IgD-negative memory B cell (primary cell): Measurements from ENCODE around the gene STAB2. TPM values are rescaled to one million over a fixed set of nuclear protein-coding genes. Genes with fewer than 3 reads are reported as not detected.

Experiments used
- H3K27ac Mint-ChIP-seq, 3 donors: one replicate each; pipeline ENCODE4 v1.8.0; 2020 to 2022; ENCODE audit warnings: mild to moderate bottlenecking in 3 of 3, mixed read lengths in 3 of 3, moderate library complexity in 1 of 3
- H3K27me3 Mint-ChIP-seq: one replicate; pipeline ENCODE4 v1.8.0; 2021; ENCODE audit warnings: mixed read lengths
- H3K36me3 Mint-ChIP-seq: one replicate; pipeline ENCODE4 v1.8.0; 2020; ENCODE audit warnings: mild to moderate bottlenecking, mixed read lengths
- H3K4me1 Mint-ChIP-seq, 3 donors: one replicate each; pipeline ENCODE4 v1.8.0; 2020 to 2022; ENCODE audit warnings: mixed read lengths in 3 of 3, mild to moderate bottlenecking in 1 of 3
- H3K4me3 Mint-ChIP-seq, 4 donors: one replicate each; pipeline ENCODE4 v1.8.0; 2020 to 2022; ENCODE audit warnings: mild to moderate bottlenecking in 4 of 4, mixed read lengths in 4 of 4, moderate library complexity in 3 of 4
- H3K9me3 Mint-ChIP-seq, 3 donors: one replicate each; pipeline ENCODE4 v1.8.0; 2020 to 2021; ENCODE audit warnings: mixed read lengths in 3 of 3, mild to moderate bottlenecking in 1 of 3
- polyA plus RNA-seq: library from polyadenylated mRNA; unstranded; fragments of 300-500 nt; fragmentation: Illumina TruSeq; gene quantifications from one replicate; pipeline ENCODE4 v1.2.3, GENCODE V29; 2021

Gene STAB2
- polyA plus RNA-seq, 1 donor from 2014 or later: not detected

DNA sequence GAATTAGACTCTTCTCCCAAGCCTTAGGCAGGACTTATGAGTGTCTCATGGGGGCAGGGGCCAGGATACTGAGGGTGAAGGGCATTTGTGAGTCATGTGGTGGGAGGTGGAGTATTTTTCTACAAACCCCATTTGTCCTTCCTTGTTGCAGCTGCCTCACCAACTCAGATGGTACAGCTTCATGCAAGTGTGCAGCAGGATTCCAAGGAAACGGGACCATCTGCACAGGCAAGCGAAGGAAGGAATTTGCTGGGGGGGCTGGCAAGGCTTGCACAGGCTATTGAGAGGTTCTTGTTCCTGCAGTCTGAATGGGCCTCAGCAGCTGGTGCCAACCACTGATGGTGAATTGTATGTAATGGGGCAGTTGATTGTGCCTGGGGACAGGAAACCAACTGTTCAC, 125.1 kb downstream of the STAB2 start:
- H3K27ac Mint-ChIP-seq: no peak overlapping the region
- peaks cover 0 to 2% (median 0%) of the 10 kb centered on the region in 3 donors for H3K4me1 Mint-ChIP-seq
- H3K9me3 Mint-ChIP-seq: no peaks in the 10 kb centered on the region
- H3K4me3 Mint-ChIP-seq: no peak overlapping the region
- H3K27me3 Mint-ChIP-seq: peaks cover 22% of the 10 kb centered on the region
- H3K36me3 Mint-ChIP-seq: no peaks in the 10 kb centered on the region

DNA sequence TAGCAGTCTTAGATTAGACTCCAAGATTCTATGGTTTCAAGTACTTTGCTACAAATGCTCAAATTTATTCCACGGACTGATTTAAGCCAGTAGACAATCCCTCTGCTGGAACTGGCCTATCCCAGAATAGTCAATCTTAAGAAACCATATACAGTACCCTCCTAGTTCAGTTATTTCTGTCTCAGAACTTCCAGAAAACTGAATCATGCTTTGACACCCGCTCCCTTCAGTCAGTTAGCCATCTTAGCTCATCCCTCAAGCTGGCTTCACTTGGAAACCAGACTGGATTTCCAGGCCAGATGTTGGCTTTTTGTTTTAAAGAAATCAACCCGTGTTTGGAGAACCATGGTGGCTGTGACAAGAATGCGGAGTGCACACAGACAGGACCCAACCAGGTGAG, 128.4 kb downstream of the STAB2 start:
- H3K9me3 Mint-ChIP-seq: no peaks in the 10 kb centered on the region
- H3K27me3 Mint-ChIP-seq: peaks cover 11% of the 10 kb centered on the region
- no peaks in the 10 kb centered on the region for H3K36me3 Mint-ChIP-seq
- peaks cover 0 to 2% (median 0%) of the 10 kb centered on the region in 3 donors for H3K4me1 Mint-ChIP-seq
- no peak overlapping the region for H3K27ac Mint-ChIP-seq
- no peak overlapping the region for H3K4me3 Mint-ChIP-seq

DNA sequence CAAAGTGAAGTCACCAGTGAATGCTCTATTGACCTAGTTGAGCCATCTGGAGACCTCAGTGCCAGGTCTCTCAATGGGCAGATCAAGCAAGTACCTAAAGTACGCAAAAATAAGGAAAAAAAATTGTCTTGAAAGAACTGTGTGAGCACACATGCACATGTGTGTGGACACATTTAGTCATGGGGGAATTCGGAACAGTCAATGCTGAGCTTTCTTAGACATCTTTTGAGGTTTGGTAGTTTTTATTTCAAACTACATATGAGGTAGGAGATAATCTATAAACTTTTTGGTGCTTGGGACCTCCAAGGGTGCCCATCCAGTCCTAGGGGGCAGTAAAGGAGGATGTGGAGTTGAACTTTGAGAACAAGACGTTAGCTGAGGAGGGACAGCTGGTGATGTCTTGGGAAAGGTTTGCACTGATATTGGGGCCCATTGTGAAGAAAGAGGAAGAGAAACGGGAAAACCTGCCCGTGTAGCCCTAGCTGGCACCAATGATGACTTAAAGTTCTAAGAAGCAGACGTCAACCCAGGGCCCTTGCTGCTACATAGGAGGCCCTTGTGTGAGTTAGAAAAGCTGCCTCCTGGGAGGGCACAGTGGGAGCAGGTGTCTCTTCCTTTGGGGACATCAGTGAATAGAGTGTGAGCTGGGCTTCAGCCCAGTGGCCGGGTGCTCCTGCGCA, 129.6 kb downstream of the STAB2 start:
- Mint-ChIP-seq H3K9me3 (no peaks in the 10 kb centered on the region), H3K4me1 (peaks cover 0 to 2% (median 0%) of the 10 kb centered on the region in 3 donors), H3K27me3 (peaks cover 8% of the 10 kb centered on the region), H3K27ac (no peak overlapping the region), H3K36me3 (no peaks in the 10 kb centered on the region), H3K4me3 (no peak overlapping the region)

DNA sequence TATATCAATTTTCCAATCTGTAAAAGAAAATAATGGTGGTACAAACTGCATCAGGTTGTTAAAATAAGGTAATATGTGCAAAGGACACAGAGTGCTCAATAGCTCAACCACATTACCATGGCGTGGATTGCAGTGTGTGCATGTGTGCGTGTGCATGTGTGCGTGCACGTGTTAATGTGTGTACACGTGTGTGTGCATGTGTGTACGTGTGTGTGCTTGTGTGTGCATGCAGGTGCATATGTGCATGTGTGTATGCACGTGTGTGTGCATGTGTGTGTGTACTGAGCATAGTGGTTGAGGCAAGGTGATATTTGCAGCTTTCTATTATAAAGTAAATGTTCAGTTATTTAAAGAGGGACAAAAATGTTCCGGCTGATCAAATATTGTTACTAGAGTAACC, 138.3 kb downstream of the STAB2 start:
- H3K4me1 Mint-ChIP-seq: no peaks in the 10 kb centered on the region
- no peak overlapping the region for H3K4me3 Mint-ChIP-seq
- H3K27me3 Mint-ChIP-seq: peaks cover 3% of the 10 kb centered on the region
- no peaks in the 10 kb centered on the region for H3K9me3 Mint-ChIP-seq
- H3K36me3 Mint-ChIP-seq: no peaks in the 10 kb centered on the region
- H3K27ac Mint-ChIP-seq: no peak overlapping the region

DNA sequence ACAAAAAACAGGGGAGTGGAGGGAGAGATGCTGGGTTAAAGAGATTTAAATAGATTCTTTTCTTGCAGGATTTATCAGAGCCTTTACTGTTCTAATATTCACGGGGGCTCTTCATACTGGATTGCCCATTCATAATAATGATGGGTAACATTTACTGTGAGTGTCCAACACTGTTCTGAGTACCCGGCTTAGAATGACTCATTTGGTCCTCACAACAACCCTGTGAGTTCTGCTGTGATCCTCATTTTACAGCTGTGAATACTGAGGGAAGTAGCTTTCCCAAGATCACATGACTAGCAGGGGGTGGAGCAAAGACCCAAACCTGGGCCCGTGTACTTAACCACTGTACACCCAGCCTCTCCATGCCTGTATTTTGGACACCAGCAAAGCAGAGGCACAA, 140.6 kb downstream of the STAB2 start:
- Mint-ChIP-seq H3K36me3 (no peaks in the 10 kb centered on the region), H3K27ac (no peak overlapping the region), H3K4me3 (no peak overlapping the region), H3K4me1 (no peaks in the 10 kb centered on the region), H3K9me3 (peaks cover 2 to 9% (median 9%) of the 10 kb centered on the region in 3 donors), H3K27me3 (peaks cover 1% of the 10 kb centered on the region)

DNA sequence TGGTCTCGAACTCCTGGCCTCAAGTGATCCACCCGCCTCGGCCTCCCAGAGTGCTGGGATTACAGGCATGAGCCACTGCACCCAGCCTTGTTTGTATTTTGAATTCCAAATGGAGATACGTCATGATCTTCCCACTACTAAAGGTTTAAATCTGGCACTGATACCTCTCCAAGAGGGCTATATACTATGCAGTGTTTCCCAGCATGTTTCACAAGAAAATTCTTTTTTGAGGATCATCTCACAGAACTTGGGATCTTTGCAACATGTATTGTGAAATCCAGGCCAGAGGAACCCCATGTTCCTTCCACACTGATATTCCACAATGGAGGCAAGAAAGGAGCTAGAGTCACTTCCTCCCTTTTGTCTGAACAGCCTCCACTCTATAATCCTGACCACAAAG, 141.2 kb downstream of the STAB2 start:
- H3K36me3 Mint-ChIP-seq: no peaks in the 10 kb centered on the region
- no peaks in the 10 kb centered on the region for H3K4me1 Mint-ChIP-seq
- peaks cover 1% of the 10 kb centered on the region for H3K27me3 Mint-ChIP-seq
- no peak overlapping the region for H3K4me3 Mint-ChIP-seq
- peaks cover 2 to 9% (median 9%) of the 10 kb centered on the region in 3 donors for H3K9me3 Mint-ChIP-seq
- no peak overlapping the region for H3K27ac Mint-ChIP-seq

DNA sequence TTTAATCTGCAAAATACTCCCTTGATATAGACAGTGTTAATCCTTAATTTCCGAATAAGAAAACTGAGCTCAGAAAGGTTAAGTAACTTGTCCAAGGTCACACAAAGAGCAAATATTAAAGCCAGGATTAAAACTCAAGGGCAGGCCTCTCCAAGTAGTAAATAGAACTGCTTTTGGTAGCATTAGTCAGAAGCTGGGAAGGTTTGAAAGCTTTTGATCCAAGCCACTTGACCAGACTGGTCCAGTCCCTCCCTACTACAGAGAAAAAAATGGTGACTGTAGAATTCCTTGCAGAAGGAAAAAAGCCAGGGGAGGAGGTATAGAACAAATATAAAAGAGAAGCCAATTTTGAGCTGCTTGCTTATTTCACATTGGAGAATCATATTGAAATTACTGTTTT, 142.4 kb downstream of the STAB2 start:
- Mint-ChIP-seq H3K27me3 (peaks cover 1% of the 10 kb centered on the region), H3K4me3 (no peak overlapping the region), H3K4me1 (peaks cover 0 to 3% (median 0%) of the 10 kb centered on the region in 3 donors), H3K9me3 (peaks cover 2 to 9% (median 9%) of the 10 kb centered on the region in 3 donors), H3K27ac (no peak overlapping the region), H3K36me3 (no peaks in the 10 kb centered on the region)

DNA sequence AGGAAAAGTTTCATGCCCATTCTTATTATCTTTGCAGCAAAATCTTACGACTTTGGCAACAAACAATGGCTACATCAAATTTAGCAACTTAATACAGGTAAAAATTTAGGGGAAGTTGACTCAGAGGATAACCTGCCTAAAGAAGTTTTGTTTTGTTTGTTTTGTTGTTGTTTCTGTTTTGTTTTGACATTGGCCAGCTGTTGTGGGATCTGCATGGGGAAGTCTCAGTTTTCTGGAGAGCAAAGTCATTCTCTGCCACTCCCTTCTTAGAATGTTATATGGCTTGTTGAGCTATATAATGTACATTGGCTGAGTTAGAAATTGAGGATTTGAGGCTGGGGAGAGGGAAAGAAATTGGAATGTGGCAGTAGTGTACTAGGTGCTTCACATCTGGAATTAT, 144.5 kb downstream of the STAB2 start:
- H3K36me3 Mint-ChIP-seq: no peaks in the 10 kb centered on the region
- H3K4me1 Mint-ChIP-seq: peaks cover 0 to 3% (median 0%) of the 10 kb centered on the region in 3 donors
- H3K9me3 Mint-ChIP-seq: peaks cover 2 to 9% (median 9%) of the 10 kb centered on the region in 3 donors
- no peak overlapping the region for H3K4me3 Mint-ChIP-seq
- H3K27ac Mint-ChIP-seq: no peak overlapping the region
- peaks cover 4% of the 10 kb centered on the region for H3K27me3 Mint-ChIP-seq

DNA sequence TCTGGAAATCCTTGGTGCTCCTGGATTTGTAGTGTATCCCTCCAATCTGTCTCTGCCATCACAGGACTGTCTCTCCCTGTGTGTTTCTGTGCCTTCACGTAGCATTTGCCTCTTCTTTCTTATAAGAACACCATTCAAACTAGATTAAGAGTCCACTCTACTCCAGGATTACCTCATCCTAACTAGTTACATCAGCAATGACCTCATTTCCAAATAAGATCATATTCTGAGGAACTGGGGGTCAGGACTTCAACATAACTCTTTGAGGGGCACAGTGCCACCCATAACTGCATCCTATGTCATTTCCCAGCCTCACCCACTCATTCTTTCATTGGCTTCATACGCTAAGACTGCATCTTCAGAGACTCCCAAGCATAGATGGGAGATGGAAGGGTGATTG, 147.8 kb downstream of the STAB2 start:
- Mint-ChIP-seq H3K36me3 (no peaks in the 10 kb centered on the region), H3K27ac (no peak overlapping the region), H3K4me1 (peaks cover 0 to 3% (median 0%) of the 10 kb centered on the region in 3 donors), H3K9me3 (peaks cover 2 to 9% (median 9%) of the 10 kb centered on the region in 3 donors), H3K27me3 (peaks cover 2% of the 10 kb centered on the region), H3K4me3 (no peak overlapping the region)

DNA sequence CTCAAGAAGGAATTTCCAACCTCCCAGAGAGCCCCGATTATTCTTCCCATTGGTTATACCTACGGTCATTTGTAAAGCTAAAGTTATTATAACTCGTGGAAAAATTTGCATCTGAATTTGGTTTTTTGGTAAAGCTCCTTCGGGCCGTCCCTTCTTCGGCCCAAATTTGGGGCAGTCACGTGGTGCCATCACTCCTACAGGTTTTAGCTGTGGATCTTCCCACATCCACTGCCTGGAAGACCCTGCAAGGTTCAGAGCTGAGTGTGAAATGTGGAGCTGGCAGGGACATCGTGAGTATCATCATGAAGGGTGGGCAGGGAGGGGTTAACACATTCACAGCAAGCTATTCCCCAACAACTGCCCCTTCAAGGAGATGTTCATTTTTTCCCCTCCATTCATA, 148.2 kb downstream of the STAB2 start:
- no peaks in the 10 kb centered on the region for H3K36me3 Mint-ChIP-seq
- no peak overlapping the region for H3K27ac Mint-ChIP-seq
- H3K4me1 Mint-ChIP-seq: peaks cover 0 to 3% (median 0%) of the 10 kb centered on the region in 3 donors
- peaks cover 2% of the 10 kb centered on the region for H3K27me3 Mint-ChIP-seq
- peaks cover 2 to 9% (median 9%) of the 10 kb centered on the region in 3 donors for H3K9me3 Mint-ChIP-seq
- H3K4me3 Mint-ChIP-seq: no peak overlapping the region

DNA sequence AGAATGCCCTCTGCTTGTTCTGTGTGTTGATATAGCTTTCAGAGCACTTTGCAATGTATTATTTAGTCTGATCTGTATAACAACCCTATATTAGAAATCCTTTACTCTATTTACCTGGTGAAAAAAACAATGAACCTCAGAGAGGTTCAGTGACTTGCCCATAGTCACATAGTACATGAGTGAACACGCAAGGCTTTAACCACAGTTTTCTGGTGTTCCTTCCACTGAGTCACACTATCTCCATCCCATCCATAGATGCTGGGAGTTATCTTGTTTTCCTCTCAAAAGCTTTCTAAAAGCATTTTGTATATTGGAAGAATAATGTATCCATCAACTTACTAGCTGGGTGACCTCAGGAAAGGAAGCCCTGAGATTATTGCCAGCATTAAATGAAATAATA, 149.5 kb downstream of the STAB2 start:
- H3K9me3 Mint-ChIP-seq: peaks cover 2 to 4% (median 2%) of the 10 kb centered on the region in 3 donors
- H3K4me3 Mint-ChIP-seq: no peak overlapping the region
- peaks cover 8% of the 10 kb centered on the region for H3K27me3 Mint-ChIP-seq
- no peaks in the 10 kb centered on the region for H3K36me3 Mint-ChIP-seq
- peaks cover 0 to 3% (median 0%) of the 10 kb centered on the region in 3 donors for H3K4me1 Mint-ChIP-seq
- H3K27ac Mint-ChIP-seq: no peak overlapping the region

DNA sequence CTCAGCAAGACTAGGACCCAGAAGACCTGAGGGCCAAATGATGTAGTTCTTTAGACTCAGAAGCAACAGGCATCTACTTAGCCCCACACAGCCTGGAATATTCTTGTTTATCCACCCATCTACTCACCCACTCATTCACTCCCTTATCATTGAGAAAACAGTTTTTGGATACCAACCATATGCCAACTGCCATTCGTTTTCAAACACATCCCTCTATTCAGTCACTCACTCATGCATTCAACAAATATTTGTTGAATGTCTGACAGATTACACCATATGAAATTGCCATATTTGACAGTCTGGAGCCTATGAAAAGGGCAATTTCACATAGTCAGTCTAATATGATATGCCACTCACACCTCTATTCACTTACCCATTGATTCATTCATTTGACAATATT, 150.8 kb downstream of the STAB2 start:
- H3K9me3 Mint-ChIP-seq: no peaks in the 10 kb centered on the region
- H3K27me3 Mint-ChIP-seq: peaks cover 8% of the 10 kb centered on the region
- H3K27ac Mint-ChIP-seq: no peak overlapping the region
- H3K4me3 Mint-ChIP-seq: no peak overlapping the region
- H3K36me3 Mint-ChIP-seq: no peaks in the 10 kb centered on the region
- H3K4me1 Mint-ChIP-seq: peaks cover 0 to 3% (median 0%) of the 10 kb centered on the region in 3 donors

DNA sequence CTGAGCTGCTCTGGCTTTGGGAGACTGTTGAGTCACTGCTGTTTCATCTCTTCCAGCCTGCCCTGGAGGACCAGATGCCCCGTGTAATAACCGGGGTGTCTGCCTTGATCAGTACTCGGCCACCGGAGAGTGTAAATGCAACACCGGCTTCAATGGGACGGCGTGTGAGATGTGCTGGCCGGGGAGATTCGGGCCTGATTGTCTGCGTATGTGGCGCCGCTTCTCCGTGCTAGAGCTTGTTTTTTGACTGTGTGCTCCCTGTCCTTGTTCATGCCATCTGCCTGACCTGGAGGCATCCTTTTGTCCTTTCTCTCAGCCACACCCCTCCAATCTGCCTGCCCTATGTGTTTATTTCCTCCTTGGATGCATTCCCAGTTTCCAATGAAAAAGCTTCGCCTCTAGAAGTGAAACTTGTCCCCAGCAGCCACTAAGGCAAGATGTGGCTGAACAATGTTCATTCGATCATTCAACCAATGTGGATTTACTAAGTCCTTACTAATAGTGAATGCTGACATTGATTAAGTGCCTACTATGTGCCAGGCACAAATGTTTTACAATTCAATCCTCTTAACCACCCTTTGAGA, 155.4 kb downstream of the STAB2 start:
- no peaks in the 10 kb centered on the region for H3K4me1 Mint-ChIP-seq
- no peak overlapping the region for H3K4me3 Mint-ChIP-seq
- H3K27me3 Mint-ChIP-seq: peaks cover 7% of the 10 kb centered on the region
- H3K9me3 Mint-ChIP-seq: no peaks in the 10 kb centered on the region
- H3K27ac Mint-ChIP-seq: no peak overlapping the region
- H3K36me3 Mint-ChIP-seq: no peaks in the 10 kb centered on the region

DNA sequence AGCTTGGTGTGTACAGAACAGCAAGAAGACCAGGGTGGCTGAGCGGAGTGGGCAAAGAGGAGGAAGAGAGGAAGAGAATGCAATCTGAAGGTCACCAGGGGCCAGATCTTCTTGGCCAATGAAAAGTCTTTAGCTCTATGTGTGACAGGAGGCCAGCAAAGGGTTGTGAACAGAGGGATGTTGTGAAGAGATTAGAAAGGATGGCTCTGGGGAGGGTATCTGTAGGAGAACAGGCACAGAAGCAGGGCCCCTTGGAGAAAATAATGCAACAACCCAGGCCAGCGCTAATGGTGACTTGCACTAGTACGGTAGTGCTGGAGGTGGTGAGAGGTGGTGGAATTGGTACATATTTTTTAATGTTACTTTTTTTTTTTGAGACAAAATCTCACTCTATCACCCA, 156.7 kb downstream of the STAB2 start:
- no peaks in the 10 kb centered on the region for H3K4me1 Mint-ChIP-seq
- H3K9me3 Mint-ChIP-seq: no peaks in the 10 kb centered on the region
- no peak overlapping the region for H3K4me3 Mint-ChIP-seq
- H3K27ac Mint-ChIP-seq: peak overlapping the region in 1 of 3 donors; percentile 16
- H3K36me3 Mint-ChIP-seq: no peaks in the 10 kb centered on the region
- H3K27me3 Mint-ChIP-seq: peaks cover 7% of the 10 kb centered on the region

DNA sequence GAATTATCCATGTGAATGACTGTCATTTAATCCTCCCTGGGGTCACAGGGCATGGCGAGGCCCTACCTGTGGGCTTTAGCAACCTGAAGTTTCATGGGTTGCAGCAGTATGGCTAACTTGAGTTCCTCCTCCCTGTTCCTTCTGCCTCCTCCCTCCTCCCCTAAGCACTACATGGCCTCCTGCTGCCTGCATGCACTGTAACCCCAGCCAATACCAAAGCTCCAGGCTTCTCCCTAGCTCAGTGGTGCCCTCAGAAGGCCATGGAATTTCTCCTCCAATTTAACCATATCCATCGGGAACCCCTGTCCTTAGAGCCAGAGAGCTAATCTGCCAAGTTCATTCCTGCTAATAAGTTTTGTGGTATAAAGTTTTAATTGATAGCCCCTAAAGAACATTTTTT, 158.9 kb downstream of the STAB2 start:
- no peaks in the 10 kb centered on the region for H3K4me1 Mint-ChIP-seq
- H3K4me3 Mint-ChIP-seq: no peak overlapping the region
- peaks cover 7% of the 10 kb centered on the region for H3K27me3 Mint-ChIP-seq
- no peaks in the 10 kb centered on the region for H3K36me3 Mint-ChIP-seq
- no peak overlapping the region for H3K27ac Mint-ChIP-seq
- no peaks in the 10 kb centered on the region for H3K9me3 Mint-ChIP-seq

DNA sequence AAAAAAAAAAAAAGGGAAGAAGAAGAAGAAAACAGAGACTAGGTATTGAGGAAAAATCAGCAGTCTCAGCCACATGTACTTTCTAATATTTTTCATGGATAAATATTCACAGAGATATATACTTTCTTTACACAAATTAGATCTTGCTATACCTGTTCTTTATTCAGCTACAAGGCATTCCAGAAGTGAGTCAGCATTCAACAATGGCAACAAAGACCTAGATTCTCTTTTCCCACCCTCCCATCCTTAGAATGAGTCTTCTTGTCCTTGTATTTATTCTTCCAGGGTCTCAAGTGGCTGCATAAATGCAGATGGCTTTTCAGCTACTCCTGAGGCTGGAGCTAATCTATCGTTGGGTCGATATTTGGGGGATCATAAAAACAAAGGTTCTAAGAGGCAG, 160.9 kb downstream of the STAB2 start:
- Mint-ChIP-seq H3K4me1 (no peaks in the 10 kb centered on the region), H3K4me3 (no peak overlapping the region), H3K36me3 (no peaks in the 10 kb centered on the region), H3K27ac (no peak overlapping the region), H3K27me3 (peaks cover 5% of the 10 kb centered on the region), H3K9me3 (no peaks in the 10 kb centered on the region)
